ENCODE measurements around the gene ATXN7L1. TPM values are rescaled to one million over a fixed set of nuclear protein-coding genes. Genes with fewer than 3 reads are reported as not detected.
A peak's percentile ranks its signal among the peaks of the same experiment; 100 is the strongest.

ATXN7L1 gene
- total RNA-seq, 1 experiment from 2014 or later: 29.9 TPM

DNA sequence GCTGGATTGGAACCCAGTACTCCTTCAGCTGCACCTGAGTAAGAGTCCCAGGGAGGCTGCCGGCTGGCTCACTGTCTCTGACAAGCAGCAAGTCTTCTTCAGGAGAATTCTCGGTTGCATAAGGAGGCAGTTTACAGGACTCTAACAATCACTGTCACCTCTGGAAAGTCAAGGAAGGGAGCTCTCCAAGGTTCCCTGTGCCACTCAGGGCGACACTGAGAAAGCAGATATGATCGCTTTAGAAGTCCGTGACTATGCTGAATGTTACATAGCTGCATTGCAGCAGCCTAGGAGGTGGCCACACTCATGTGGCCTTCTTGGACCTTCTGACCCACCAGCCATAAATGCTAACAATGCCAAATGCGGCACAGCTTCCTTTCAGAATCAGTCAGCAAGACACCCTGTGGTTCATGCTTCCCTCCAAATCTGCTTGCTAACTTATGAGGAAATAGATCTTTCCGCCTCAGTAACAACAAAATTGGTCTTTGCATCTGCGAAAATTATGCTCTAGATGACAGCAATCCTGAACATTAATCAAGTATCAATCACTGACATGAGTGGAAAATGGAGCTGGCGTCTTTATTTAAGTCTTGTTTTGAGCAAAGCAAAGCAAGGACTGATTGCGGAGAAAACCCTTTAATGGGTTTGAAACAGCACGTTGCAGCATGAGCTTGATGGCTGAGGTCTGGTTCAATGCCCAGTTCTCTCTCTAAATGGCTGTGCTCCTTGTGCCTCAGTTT is 132.9 kb downstream of the ATXN7L1 start:
- BruUV-seq (replicated peaks): no TSS peak
- TF ChIP-seq, protein P1, sequence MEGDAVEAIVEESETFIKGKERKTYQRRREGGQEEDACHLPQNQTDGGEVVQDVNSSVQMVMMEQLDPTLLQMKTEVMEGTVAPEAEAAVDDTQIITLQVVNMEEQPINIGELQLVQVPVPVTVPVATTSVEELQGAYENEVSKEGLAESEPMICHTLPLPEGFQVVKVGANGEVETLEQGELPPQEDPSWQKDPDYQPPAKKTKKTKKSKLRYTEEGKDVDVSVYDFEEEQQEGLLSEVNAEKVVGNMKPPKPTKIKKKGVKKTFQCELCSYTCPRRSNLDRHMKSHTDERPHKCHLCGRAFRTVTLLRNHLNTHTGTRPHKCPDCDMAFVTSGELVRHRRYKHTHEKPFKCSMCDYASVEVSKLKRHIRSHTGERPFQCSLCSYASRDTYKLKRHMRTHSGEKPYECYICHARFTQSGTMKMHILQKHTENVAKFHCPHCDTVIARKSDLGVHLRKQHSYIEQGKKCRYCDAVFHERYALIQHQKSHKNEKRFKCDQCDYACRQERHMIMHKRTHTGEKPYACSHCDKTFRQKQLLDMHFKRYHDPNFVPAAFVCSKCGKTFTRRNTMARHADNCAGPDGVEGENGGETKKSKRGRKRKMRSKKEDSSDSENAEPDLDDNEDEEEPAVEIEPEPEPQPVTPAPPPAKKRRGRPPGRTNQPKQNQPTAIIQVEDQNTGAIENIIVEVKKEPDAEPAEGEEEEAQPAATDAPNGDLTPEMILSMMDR (conservative IDR thresholded peaks at IDR 0.05; ENCODE audit: low read depth, low read length): no peak
- no peak for TF ChIP-seq EZH2 (IDR thresholded peaks at IDR 0.05; ENCODE audit: borderline replicate concordance, low read depth, low read length, poor library complexity, severe bottlenecking)
- POLR2A ChIA-PET (ENCODE audit: low non-redundant PET): interaction anchor here (0.6 kb wide), 2 partner anchors 78 to 85 kb away, joined by 3 to 6 read pairs; no protein-coding TSS in a partner anchor
- peak; percentile 90 for DNase-seq (ENCODE audit: low spot score)
- Histone ChIP-seq H3K4me1 (ENCODE audit: insufficient read depth, low read length, poor library complexity, severe bottlenecking) (peaks cover 45% of the 10 kb centered on the region), H3K27ac (ENCODE audit: low read depth, low read length, poor library complexity, severe bottlenecking) (peak overlapping the region; percentile 79), H3K9me3 (ENCODE audit: low read depth, low read length, poor library complexity, severe bottlenecking) (no peaks in the 10 kb centered on the region), H3K27me3 (replicated peaks; ENCODE audit: insufficient read depth, low read depth, low read length, poor library complexity) (no peaks in the 10 kb centered on the region), H3K4me3 (ENCODE audit: low read depth, low read length, poor library complexity, severe bottlenecking) (peak overlapping the region; percentile 6), H3K36me3 (ENCODE audit: insufficient read depth, low read length, poor library complexity, severe bottlenecking) (no peaks in the 10 kb centered on the region)
- intact Hi-C loops (cut with micrococcal nuclease; ENCODE audit: unreplicated experiment): loop anchor here (5.0 kb wide), 1 partner anchor 51 kb away; no protein-coding TSS in a partner anchor
- CTCF ChIA-PET: interaction anchor here (1.0 to 2.3 kb wide), 3 partner anchors 16 to 91 kb away, joined by 3 to 7 read pairs (median 4); no protein-coding TSS in a partner anchor

DNA sequence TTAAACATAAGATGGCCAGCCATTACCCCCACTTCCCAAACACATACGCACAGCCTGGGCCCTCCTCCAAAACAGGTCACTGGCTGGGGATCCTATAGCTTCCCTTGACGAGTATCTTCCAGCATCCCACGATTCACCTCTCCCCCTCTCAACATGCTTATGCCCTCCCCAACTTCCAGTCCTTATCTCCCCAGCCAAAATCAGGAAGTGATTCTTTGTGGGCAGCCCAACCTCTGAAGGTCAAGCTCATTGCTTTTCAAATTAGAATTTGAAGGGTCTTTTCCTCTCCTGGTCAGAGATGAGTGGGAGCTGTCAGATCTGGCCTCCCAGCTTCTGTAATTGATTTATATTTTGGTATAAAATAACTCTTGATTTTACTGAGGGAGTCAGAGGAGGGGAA is 133.6 kb downstream of the ATXN7L1 start:
- no peak for DNase-seq (ENCODE audit: low spot score)
- H3K36me3 ChIP-seq (ENCODE audit: insufficient read depth, low read length, poor library complexity, severe bottlenecking): no peaks in the 10 kb centered on the region
- ChIA-PET CTCF (interaction anchor here (0.6 to 2.3 kb wide), 3 partner anchors 18 to 300 kb away, joined by 3 to 7 read pairs (median 7); no protein-coding TSS in a partner anchor), POLR2A (ENCODE audit: low non-redundant PET) (interaction anchor here (0.6 kb wide), 1 partner anchor 85 kb away, joined by 3 read pairs; no protein-coding TSS in a partner anchor)
- peak overlapping the region; percentile 79 for H3K27ac ChIP-seq (ENCODE audit: low read depth, low read length, poor library complexity, severe bottlenecking)
- peaks cover 42% of the 10 kb centered on the region for H3K4me1 ChIP-seq (ENCODE audit: insufficient read depth, low read length, poor library complexity, severe bottlenecking)
- TF ChIP-seq, protein P1 (conservative IDR thresholded peaks at IDR 0.05; ENCODE audit: low read depth, low read length): no peak
- no peak for TF ChIP-seq EZH2 (IDR thresholded peaks at IDR 0.05; ENCODE audit: borderline replicate concordance, low read depth, low read length, poor library complexity, severe bottlenecking)
- H3K4me3 ChIP-seq (ENCODE audit: low read depth, low read length, poor library complexity, severe bottlenecking): no peak overlapping the region
- intact Hi-C loops (cut with micrococcal nuclease; ENCODE audit: unreplicated experiment): loop anchor here (5.0 kb wide), 1 partner anchor 50 kb away; no protein-coding TSS in a partner anchor
- no peaks in the 10 kb centered on the region for H3K27me3 ChIP-seq (replicated peaks; ENCODE audit: insufficient read depth, low read depth, low read length, poor library complexity)
- no peaks in the 10 kb centered on the region for H3K9me3 ChIP-seq (ENCODE audit: low read depth, low read length, poor library complexity, severe bottlenecking)
- BruUV-seq (replicated peaks): no TSS peak

DNA sequence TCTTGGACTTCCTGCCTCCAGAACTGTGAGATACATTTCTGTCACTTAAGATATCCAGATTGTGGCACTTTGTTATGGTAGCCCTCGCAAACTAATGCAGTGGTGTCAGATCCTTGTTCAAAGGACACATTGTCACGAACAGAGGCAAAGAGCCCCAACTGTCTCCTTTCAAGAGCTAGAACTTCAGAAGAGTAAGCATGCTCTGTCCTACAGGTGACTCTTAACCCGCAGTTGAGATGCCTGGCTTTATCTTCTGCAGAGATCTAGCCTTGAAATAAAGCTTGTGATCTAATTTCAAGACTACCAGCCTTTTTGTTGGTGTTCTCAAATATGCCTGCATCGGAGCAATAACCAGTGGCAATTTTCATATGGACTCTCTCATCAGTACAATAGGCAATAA is 134.4 kb downstream of the ATXN7L1 start:
- no TSS peak for BruUV-seq (replicated peaks)
- no peak for DNase-seq (ENCODE audit: low spot score)
- H3K9me3 ChIP-seq (ENCODE audit: low read depth, low read length, poor library complexity, severe bottlenecking): no peaks in the 10 kb centered on the region
- H3K27me3 ChIP-seq (replicated peaks; ENCODE audit: insufficient read depth, low read depth, low read length, poor library complexity): no peaks in the 10 kb centered on the region
- intact Hi-C loops (cut with micrococcal nuclease; ENCODE audit: unreplicated experiment): loop anchor here (5.0 kb wide), 1 partner anchor 50 kb away; no protein-coding TSS in a partner anchor
- ChIA-PET CTCF (no interaction called here), POLR2A (ENCODE audit: low non-redundant PET) (no interaction called here)
- H3K36me3 ChIP-seq (ENCODE audit: insufficient read depth, low read length, poor library complexity, severe bottlenecking): no peaks in the 10 kb centered on the region
- peaks cover 42% of the 10 kb centered on the region for H3K4me1 ChIP-seq (ENCODE audit: insufficient read depth, low read length, poor library complexity, severe bottlenecking)
- H3K4me3 ChIP-seq (ENCODE audit: low read depth, low read length, poor library complexity, severe bottlenecking): no peak overlapping the region
- H3K27ac ChIP-seq (ENCODE audit: low read depth, low read length, poor library complexity, severe bottlenecking): no peak overlapping the region
- no peak for TF ChIP-seq EZH2 (IDR thresholded peaks at IDR 0.05; ENCODE audit: borderline replicate concordance, low read depth, low read length, poor library complexity, severe bottlenecking)
- TF ChIP-seq, protein P1 (conservative IDR thresholded peaks at IDR 0.05; ENCODE audit: low read depth, low read length): no peak
